SIG-M5 treated with dmso at 0.1 percent for 504 hours (cell line): Measurements from ENCODE around the gene PCDH9.

Source experiments
- DNase-seq: peaks from one replicate; lab custom pipeline; 2025; ENCODE audit not compliant: unreplicated experiment; lab: John Stamatoyannopoulos, UW

Gene PCDH9

GRCh38 chr13:67086260-67086659, 143.9 kb downstream of the PCDH9 start:
- DNase-seq = no peak

GRCh38 chr13:67084066-67084465, 146.1 kb downstream of the PCDH9 start:
- DNase-seq = no peak

DNA sequence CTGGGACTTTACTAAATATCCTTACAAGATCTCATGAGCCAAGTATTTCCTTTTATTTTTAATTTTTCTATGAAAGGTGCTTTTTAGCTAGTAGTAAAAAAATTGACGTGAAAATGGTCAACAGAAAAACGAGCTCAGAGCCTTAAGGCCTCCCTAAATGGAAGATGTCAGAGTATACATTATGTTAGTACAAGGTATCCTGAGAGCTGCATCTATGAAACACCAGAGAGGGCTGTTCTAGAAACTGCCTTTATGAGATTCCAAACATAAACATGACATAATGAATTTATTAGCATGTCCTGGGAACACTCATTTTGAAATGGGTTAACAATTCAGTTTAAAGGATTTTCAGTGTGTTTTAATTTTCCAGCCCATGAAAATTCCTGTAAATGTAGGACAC, 146.6 kb downstream of the PCDH9 start:
- DNase-seq = no peak

DNA sequence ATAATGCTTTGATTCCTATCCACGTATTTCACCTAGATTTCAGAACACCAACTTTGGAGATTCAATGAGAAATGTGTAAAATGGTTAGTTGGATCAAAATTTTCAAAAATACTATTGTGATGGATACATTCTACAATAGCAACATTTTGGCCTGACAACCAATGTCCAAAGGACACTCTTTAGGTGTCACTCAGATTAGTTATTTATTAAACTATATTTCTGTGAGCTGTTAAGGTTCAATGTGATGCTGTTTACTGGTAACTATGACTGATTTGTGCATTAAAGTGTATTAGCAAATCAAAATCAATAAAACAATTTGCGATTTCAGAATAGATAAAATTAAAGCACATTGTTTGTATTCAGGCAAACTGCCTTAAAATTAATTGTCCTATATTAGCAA, 149.8 kb downstream of the PCDH9 start:
- no peak for DNase-seq

- DNase-seq = no peak
Measured at GRCh38 chr13:67078062-67078461, 152.1 kb downstream of the PCDH9 start.

DNA sequence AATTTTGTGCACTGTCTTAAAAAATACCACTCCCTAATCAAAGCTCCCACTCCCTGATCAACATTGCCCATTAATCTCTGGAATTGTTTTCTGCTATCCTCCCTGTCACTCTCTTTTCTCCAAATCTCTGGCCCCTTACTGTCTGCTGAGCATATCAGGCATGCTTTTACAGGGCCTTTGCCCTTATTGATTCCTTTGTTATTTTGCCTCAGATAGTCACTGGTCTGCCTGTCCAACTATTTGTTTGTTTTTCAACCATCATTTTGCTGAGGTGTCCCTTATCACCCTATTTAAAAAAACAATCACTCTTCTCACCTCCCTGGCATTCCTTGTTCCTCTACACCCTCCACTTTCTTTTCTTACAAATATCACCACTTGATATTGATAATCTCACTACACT, 153.0 kb downstream of the PCDH9 start:
- no peak for DNase-seq

GRCh38 chr13:67076378-67076777, 153.8 kb downstream of the PCDH9 start:
- DNase-seq = no peak

DNA sequence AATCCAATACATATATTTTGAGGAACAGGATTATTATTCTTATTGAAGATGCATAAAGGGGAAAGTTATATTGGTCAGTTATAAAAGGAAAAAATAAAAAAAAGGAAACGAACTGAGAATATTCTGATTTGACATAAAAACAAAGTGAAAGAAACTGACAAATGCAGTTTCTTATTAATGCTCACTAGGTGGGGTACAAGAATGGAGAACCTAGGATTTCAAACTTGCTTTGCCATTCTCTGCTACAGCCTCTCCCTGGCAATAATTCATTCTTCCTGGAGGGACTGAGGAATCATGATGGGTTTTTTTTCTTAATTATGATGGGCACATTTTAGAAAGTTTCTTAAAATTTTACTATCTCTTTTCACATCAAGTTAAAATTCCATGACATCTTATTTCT, 154.9 kb downstream of the PCDH9 start:
- DNase-seq = peak; percentile 4

GRCh38 chr13:67071918-67072598, 158.1 kb downstream of the PCDH9 start:
- DNase-seq = no peak

GRCh38 chr13:67070306-67070705, 159.8 kb downstream of the PCDH9 start:
- DNase-seq = no peak

- DNase-seq = no peak
Measured at GRCh38 chr13:67069117-67069767, 160.9 kb downstream of the PCDH9 start.

DNA sequence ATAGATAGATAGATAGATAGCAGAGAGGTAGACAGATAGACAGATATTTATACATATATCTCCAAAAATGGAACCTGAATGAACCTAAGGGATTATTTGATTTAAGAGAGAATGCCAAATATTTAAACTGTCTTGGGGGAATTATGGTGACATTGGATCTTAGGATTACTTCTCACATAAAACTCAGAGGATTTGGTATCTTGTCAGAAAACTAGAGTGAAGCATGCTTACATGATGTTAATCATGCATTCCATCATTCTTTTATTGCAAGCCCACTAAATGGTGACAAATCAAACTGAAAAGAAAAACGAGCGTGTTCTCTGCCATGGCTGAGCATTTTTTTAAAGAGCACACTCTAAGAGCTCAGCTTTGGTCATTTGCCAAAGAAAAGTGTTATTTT, 165.2 kb downstream of the PCDH9 start:
- DNase-seq = no peak

DNA sequence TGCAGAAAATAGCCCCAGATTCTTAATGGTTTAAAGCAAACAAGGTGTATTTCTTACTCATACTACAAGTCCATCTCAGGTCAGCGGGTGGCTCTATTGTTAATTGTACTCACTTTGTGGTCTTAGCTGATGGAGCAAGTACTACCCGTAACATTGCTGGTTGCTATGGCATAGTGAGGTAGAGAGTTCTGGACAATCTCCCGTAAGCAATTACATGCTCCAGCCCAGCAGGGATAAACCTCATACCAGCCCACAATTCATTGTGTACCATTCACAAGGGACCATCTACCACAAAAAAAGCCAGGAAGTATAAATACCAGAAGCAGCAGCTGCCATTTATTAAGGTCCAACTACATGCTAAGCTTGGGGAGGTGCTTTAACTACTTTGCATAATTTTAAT, 167.1 kb downstream of the PCDH9 start:
- DNase-seq = no peak

GRCh38 chr13:67062160-67062559, 168.0 kb downstream of the PCDH9 start:
- no peak for DNase-seq

DNA sequence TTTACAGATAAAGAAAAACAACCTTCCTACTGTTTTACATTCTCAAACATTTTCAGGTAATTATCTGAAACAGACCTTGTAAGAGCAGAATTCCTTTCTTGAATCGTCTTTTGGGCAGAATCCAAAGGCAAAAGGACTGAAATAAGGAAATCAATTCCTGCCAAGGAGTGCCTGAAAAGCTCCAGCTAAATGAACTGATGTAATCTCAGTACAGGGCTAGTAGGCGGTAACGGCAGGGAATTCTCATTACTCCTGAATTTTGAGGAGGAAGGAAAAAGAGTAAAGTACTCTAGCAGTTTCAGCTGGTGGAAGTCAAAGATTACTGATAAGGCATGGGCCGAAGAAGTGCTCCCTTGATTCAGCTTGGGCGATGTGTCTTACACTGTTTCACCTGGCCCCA, 168.4 kb downstream of the PCDH9 start:
- DNase-seq = no peak

- no peak for DNase-seq
Measured at GRCh38 chr13:67052550-67053490, 177.3 kb downstream of the PCDH9 start.

- no peak for DNase-seq
Measured at GRCh38 chr13:67049744-67050143, 180.4 kb downstream of the PCDH9 start.

- no peak for DNase-seq
Measured at GRCh38 chr13:67048821-67049150, 181.3 kb downstream of the PCDH9 start.

DNA sequence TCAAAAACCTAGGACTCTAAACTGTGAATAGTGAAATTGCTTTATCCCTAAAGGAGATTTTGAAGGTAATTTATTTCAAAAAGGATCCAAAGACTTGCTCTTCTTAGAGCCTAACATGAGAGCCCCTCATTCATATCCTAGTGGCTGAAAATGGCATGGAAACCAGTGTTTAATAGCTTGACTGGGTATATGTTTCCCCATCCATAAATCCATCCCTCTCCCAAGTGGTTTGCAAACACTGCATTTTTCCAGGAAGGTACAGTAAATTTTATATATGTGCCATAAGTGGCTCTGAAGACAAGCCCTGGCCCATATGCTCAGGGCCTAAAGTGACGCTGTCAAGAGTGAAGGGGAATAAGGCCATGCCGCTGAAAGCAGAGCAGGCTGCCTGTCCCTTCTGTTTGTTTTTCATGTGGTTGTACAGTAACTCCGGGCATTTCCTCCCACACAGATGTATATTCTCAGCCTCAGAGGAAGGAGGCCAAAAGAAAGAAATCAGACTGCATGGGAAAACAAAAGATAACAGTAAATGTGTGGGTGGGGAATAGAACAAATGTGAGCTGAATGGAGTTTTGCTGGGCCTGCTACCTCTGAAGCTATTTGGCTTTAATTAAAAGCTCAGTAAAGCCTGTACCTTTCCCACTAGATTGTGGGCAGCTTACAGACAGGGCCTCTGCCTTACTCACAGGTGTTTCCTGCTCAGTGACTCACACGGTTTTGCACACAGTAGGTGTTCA, 181.9 kb downstream of the PCDH9 start:
- no peak for DNase-seq

- no peak for DNase-seq
Measured at GRCh38 chr13:67045357-67045756, 184.8 kb downstream of the PCDH9 start.

GRCh38 chr13:67043901-67044300, 186.2 kb downstream of the PCDH9 start:
- DNase-seq = no peak
